Fibroblast of lung (primary cell): ENCODE measurements around the gene ARHGEF38. TPM values are rescaled to one million over a fixed set of nuclear protein-coding genes. Genes with fewer than 3 reads are reported as not detected.

Experiments
- DNase-seq, 2 donors: peaks; one replicate each; pipeline versions ENCODE4 v3.0.0 to v3.0.0-alpha.2; 2010; ENCODE audit warnings: low read depth in 2 of 2
- H2AFZ ChIP-seq: 2 replicates; pipeline ENCODE4 v1.5.1; 2012; ENCODE audit warnings: low read length, control low read depth, inconsistent platforms
- H3K27ac ChIP-seq: 2 replicates; pipeline ENCODE4 v1.5.1; 2011; ENCODE audit warnings: low read length, control low read depth; ENCODE audit not compliant: insufficient read depth
- H3K27me3 ChIP-seq: 2 replicates; pipeline ENCODE4 v1.5.1; 2011; ENCODE audit warnings: mild to moderate bottlenecking, low read length; ENCODE audit not compliant: control insufficient read depth, insufficient read depth
- H3K36me3 ChIP-seq: 2 replicates; pipeline ENCODE4 v1.5.1; 2011; ENCODE audit warnings: low read length; ENCODE audit not compliant: control insufficient read depth, insufficient read depth
- H3K4me1 ChIP-seq: 2 replicates; pipeline ENCODE4 v1.5.1; 2011; ENCODE audit warnings: low read length; ENCODE audit not compliant: control insufficient read depth, insufficient read depth; ENCODE audit errors: extremely low read depth
- H3K4me2 ChIP-seq: 2 replicates; pipeline ENCODE4 v1.5.1; 2011; ENCODE audit warnings: low read length, control low read depth; ENCODE audit not compliant: insufficient read depth; ENCODE audit errors: extremely low read depth
- H3K4me3 ChIP-seq, 4 experiments: fragments of 200-600 bp in 1 of 4; sonication (generic) in 1 of 4; replicated peaks in 1 of 4; 2 replicates each; pipeline ENCODE4 v1.5.1; 2011 to 2016; ENCODE audit warnings: low read length in 4 of 4, low read depth in 3 of 4, mild to moderate bottlenecking in 3 of 4, control low read depth in 2 of 4, inconsistent platforms in 1 of 4, mixed read lengths in 1 of 4; ENCODE audit not compliant: insufficient read depth in 1 of 4; ENCODE audit errors: control extremely low read depth in 1 of 4
- H3K79me2 ChIP-seq: 2 replicates; pipeline ENCODE4 v1.5.1; 2012; ENCODE audit warnings: mild to moderate bottlenecking, low read length, inconsistent platforms; ENCODE audit not compliant: control insufficient read depth, insufficient read depth
- H3K9ac ChIP-seq: 2 replicates; pipeline ENCODE4 v1.5.1; 2011; ENCODE audit warnings: mild to moderate bottlenecking, low read length, control low read depth; ENCODE audit not compliant: insufficient read depth
- H3K9me3 ChIP-seq: 2 replicates; pipeline ENCODE4 v1.5.1; 2012; ENCODE audit warnings: low read depth, low read length; ENCODE audit not compliant: control insufficient read depth, insufficient read depth
- H4K20me1 ChIP-seq: 2 replicates; pipeline ENCODE4 v1.5.1; 2011; ENCODE audit warnings: low read length; ENCODE audit not compliant: control insufficient read depth, insufficient read depth; ENCODE audit errors: extremely low read depth
- CTCF ChIP-seq, 2 donors: IDR thresholded peaks in 1 of 2; conservative IDR thresholded peaks in 1 of 2; 1 replicate in 1 of 2; 2 replicates in 1 of 2; pipeline ENCODE4 v1.5.1; 2011 to 2012; ENCODE audit warnings: low read length in 2 of 2, control low read depth in 1 of 2, inconsistent platforms in 1 of 2, low read depth in 1 of 2, mild to moderate bottlenecking in 1 of 2
- EZH2 ChIP-seq: IDR thresholded peaks from 2 replicates; pipeline ENCODE4 v1.5.1; 2012; ENCODE audit warnings: low read length, control low read depth, mild to moderate bottlenecking; ENCODE audit errors: missing control alignments
- polyA plus RNA-seq, 2 donors: library from polyadenylated mRNA; depleted of rRNA in 1 of 2; stranded (reverse) in 1 of 2; unstranded in 1 of 2; fragments of >200 nt; gene quantifications; 2 replicates each; pipeline ENCODE4 v1.2.1, GENCODE V29; 2011 to 2012; ENCODE audit warnings: missing spikeins in 1 of 2
- total RNA-seq: library from RNA; depleted of rRNA; stranded (reverse); fragments of >200 nt; gene quantifications from 2 replicates; pipeline ENCODE4 v1.2.1, GENCODE V29; 2014

ARHGEF38 gene
- total and polyA plus RNA-seq, 2 donors (not counting 1 experiment from before 2014, with no cell fraction given): not detected

- Histone ChIP-seq H3K27ac (no peak overlapping the region), H3K4me1 (no peaks in the 10 kb centered on the region), H3K36me3 (no peaks in the 10 kb centered on the region), H3K4me2 (no peak overlapping the region), H4K20me1 (no peaks in the 10 kb centered on the region), H3K9ac (no peak overlapping the region), H2AFZ (no peak overlapping the region), H3K27me3 (no peaks in the 10 kb centered on the region), H3K79me2 (no peaks in the 10 kb centered on the region), H3K4me3 (no peak overlapping the region), H3K9me3 (no peaks in the 10 kb centered on the region)
- TF ChIP-seq CTCF (conservative IDR thresholded peaks at IDR 0.05 in 1 of 2, IDR thresholded peaks at IDR 0.05 in 1 of 2; ENCODE audit: low read depth in 1 of 2, low read length in 2 of 2): no peak
- TF ChIP-seq EZH2: no peak
- DNase-seq: peak in 1 of 2 donors; percentile 47
Observed at GRCh38 chr4:105504744-105505143, 47.7 kb upstream of the ARHGEF38 start.

GRCh38 chr4:105509291-105509690, 43.1 kb upstream of the ARHGEF38 start:
- Histone ChIP-seq H3K4me1 (no peaks in the 10 kb centered on the region), H3K4me3 (no peak overlapping the region), H3K27ac (no peak overlapping the region), H2AFZ (no peak overlapping the region), H3K4me2 (no peak overlapping the region), H3K27me3 (no peaks in the 10 kb centered on the region), H3K36me3 (no peaks in the 10 kb centered on the region), H4K20me1 (no peaks in the 10 kb centered on the region), H3K9me3 (no peaks in the 10 kb centered on the region), H3K79me2 (no peaks in the 10 kb centered on the region), H3K9ac (no peak overlapping the region)
- TF ChIP-seq CTCF (conservative IDR thresholded peaks at IDR 0.05 in 1 of 2, IDR thresholded peaks at IDR 0.05 in 1 of 2; ENCODE audit: low read depth in 1 of 2, low read length in 2 of 2) (no peak), EZH2 (no peak)
- DNase-seq: no peak

DNA sequence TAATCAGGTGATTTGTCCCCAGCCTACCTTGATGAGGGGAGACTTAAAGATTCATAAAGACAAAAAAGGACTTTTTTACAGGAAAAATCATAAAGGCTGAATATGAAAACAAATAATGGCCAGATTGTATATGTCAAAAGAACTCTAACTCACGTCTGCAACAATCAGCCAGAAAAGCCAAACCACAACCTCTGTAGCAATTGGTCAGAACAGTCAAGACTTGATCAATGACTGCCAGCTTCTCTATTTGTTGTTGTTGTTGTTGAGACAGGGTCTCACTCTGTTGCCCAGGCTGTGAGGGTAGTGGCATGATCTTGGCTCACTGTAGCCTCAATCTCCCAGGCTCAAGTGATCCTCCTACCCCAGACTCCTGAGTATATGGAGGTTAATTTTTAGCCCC, 42.7 kb upstream of the ARHGEF38 start:
- H3K27me3 ChIP-seq: no peaks in the 10 kb centered on the region
- no peak for DNase-seq
- no peak overlapping the region for H2AFZ ChIP-seq
- H3K27ac ChIP-seq: no peak overlapping the region
- H3K9ac ChIP-seq: no peak overlapping the region
- H3K4me2 ChIP-seq: no peak overlapping the region
- no peaks in the 10 kb centered on the region for H3K4me1 ChIP-seq
- H3K79me2 ChIP-seq: no peaks in the 10 kb centered on the region
- no peaks in the 10 kb centered on the region for H3K36me3 ChIP-seq
- no peak overlapping the region for H3K4me3 ChIP-seq
- H4K20me1 ChIP-seq: no peaks in the 10 kb centered on the region
- no peaks in the 10 kb centered on the region for H3K9me3 ChIP-seq
- TF ChIP-seq CTCF (conservative IDR thresholded peaks at IDR 0.05 in 1 of 2, IDR thresholded peaks at IDR 0.05 in 1 of 2; ENCODE audit: low read depth in 1 of 2, low read length in 2 of 2): no peak
- TF ChIP-seq EZH2: no peak
